ENCODE measurements around the gene ACTN4.

GRCh38 chr19:38663156-38663651 lies 15.8 kb downstream of the ACTN4 start:
- TF ChIP-seq POLR2A (IDR thresholded peaks at IDR 0.05; ENCODE audit: low read depth, low read length) (no peak), POLR2AphosphoS5 (IDR thresholded peaks at IDR 0.05; ENCODE audit: low read depth, low read length) (no peak)

Data from GM12892 (cell line).